Bone marrow (tissue), 2 donors: ENCODE measurements around the gene RPL35A.
"Not testable (repeated sequence)": the region's sequence is repeated elsewhere in the genome, so short reads cannot be mapped to it uniquely, and the experiment has no call there.

Experiments
- DNase-seq, 2 donors: peaks; one replicate each; lab custom pipeline; 2025; lab: John Stamatoyannopoulos, UW

Gene RPL35A

DNA sequence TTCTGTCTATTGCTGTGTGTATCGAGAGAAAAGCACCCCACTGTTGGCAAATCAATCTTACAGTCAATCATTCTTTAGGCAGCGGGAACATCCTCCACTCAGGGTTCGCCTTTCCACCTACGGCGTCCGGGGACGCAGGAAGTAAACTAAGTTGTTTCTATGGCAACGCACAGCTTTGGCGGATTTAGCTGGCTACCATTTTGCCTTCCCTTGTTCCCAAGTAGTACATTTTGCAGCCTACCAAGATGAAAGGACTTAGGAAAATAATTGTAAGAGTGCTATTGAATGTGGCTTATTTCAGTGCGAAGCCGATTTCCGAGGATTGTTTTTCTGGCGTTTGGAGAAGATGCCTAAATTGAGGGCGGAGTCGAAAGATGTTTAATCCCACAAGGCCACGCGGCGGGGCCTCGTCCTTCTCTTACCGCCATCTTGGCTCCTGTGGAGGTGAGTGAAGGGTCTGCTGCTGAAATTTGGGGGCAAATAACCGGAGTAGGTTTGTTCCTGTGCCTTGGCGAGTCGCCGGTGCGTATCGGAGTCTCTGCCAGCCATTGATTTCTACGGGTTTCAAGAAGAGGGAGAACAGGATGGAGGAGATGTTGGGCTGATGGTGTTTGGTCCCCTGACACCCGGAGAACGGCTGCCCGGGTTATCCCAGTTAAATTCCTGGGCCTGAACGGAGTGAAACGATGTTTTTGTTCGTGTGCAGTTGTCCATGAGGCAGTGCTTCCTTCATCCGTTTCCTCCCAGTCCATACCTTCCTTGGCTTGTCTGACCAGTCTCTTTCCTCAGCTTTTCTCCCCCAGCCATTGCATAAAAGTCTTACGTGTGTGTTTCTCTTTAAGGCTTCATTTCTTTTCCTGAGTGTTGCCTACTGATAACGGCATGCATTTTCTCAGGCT, at the start of gene RPL35A:
RPL35A (plus strand) TSS at position 413 of the 899 bp plus-strand sequence. CDS start 778 bp downstream, outside the sequence.
- peak; percentile 65 to 91 for DNase-seq

- DNase-seq: no peak
Measured at GRCh38 chr3:197901626-197902025, 48.4 kb upstream of the RPL35A start.

DNA sequence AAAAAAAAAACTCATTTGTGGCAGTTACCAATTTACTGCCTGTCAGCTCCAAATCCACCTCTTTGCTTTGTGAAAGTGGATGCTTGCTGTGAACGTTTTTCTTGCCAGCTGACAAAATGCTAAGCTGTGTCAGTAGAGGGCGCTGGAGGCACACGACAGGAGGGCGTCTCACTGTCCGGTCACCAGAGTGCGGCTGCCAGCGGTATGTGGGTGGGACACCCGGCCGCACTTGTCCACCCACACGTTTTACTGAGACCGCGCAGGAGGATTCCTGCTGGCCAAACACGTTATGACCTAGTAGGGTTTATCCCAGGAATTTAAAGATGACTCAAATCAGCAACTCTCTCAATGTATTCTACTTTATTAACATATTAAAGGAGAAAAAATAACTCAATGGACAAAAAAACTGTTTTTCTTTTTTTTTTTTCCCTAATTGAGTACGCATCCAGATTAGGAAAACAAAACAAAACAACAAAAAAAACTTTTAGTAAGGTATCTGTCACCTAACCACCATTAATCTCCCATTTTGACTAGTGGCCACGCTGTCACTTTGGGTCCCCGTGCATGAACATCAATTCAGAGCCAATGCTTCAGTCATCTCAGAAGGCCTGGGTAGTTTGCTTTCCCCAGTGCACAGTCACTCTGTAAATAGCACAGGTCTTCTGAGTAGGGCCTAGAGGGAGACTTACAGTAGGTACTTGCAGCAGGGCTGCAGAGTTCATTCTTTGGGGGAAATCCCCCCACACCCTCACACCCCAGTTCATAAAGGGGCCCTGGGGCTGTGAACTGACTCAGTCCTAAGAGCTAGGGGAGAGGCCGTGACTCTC, 43.8 kb upstream of the RPL35A start:
- DNase-seq: peak; percentile 44 to 47

GRCh38 chr3:197906850-197907187, 43.2 kb upstream of the RPL35A start:
- DNase-seq: no peak

GRCh38 chr3:197907196-197907595, 42.8 kb upstream of the RPL35A start:
- no peak for DNase-seq

- not testable (repeated sequence) for DNase-seq
Measured at GRCh38 chr3:197908550-197908949, 41.4 kb upstream of the RPL35A start.

DNA sequence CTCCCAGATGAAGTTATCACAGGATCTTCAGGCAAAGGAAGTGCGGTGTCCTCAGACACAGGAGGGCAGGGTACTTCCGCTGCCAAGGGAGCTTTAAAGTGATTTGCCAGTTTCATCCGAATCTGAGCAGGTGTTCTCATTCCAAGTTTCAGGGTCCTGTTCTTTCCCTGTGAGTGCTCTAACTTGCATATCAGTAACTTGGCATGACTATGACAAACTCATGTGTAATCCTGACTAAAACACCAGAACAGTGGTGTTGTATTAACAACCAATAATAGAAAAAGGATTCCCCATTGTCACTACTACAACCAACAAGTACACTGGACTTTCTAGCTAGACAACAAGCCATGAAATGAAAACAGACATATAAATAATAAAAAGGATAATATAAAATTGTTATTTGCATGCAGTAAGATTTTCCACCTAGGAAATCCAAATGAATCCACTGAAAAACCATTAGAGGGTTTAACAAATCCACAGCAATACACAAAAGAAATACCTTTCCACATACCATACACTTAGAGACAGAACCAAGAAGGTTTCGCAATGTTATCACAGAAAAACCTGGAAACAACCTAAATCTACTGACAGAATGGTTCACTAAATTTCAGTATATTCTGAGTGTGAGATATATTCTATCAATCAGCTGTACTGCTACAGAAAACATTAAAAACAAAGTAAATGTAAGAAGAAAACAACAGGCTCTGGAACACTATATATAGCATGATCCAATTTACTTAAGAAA, 40.9 kb upstream of the RPL35A start:
- DNase-seq: no peak

GRCh38 chr3:197912741-197913476, 37.1 kb upstream of the RPL35A start:
- no peak for DNase-seq

DNA sequence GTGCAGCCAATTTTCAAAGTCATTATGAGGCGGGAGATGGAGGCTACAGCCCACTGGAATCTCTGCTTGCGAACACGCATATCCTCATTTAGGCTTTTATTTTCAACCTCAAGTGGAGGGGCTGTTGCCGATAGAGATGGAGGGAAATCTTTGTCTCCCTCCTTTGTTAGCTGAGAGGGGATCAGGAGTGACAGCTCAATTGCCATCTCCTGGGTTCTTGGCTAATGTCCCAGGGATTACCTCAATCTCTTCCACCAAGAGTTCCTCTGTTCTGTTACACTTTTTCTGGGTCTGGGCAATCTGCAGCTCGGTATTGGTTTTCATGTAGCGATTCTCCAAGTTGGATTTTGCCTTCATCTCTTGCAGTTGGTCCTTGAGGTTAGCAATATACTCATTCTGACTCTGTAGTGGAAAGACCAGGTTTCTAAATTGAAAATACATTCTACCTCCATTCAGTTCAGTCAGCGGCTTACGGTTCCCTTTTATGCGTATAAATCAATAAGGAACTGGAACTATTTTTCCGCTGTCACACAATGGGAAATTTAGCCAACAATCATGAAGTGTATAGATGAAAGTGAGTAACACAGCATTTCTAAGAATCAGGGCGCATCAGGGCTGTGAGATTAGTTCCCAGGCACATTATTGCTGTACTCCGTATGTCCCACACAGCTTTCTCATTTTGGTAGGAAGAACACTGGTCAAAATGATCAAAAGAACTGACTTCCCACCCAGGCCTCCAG, 36.2 kb upstream of the RPL35A start:
- no peak for DNase-seq

GRCh38 chr3:197921429-197922275, 28.3 kb upstream of the RPL35A start:
- not testable (repeated sequence) for DNase-seq

- no peak for DNase-seq
Measured at GRCh38 chr3:197926418-197926817, 23.6 kb upstream of the RPL35A start.

- DNase-seq: not testable (repeated sequence)
Measured at GRCh38 chr3:197927578-197927977, 22.4 kb upstream of the RPL35A start.

DNA sequence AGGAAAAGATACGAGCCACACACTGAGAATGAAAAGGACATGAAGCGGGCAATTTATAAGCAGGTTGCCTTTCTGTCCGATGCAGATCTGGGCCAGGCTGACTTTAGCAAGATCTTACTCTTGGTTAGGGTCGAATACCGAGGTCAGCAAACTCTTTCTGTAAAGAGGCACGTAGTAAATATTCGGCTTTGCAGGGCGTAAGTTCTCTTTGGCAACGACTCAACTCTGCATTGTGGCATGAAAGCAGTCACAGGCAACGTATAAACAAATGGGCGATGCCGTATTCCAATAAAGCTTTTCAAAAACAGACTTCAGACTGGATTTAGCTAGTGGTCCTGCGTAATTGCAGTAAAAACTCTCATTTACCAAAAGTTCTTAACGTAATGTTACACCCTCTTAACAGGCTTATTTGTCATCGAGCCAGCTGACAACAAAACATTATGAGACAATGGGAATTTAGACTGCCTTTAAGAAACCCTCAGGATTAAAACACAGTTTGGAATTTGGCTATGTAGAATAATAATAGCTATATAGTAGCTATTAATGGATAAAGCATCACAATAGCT, 13.1 kb upstream of the RPL35A start:
- DNase-seq: no peak

- DNase-seq: no peak
Measured at GRCh38 chr3:197940745-197941384, 9.1 kb upstream of the RPL35A start.

DNA sequence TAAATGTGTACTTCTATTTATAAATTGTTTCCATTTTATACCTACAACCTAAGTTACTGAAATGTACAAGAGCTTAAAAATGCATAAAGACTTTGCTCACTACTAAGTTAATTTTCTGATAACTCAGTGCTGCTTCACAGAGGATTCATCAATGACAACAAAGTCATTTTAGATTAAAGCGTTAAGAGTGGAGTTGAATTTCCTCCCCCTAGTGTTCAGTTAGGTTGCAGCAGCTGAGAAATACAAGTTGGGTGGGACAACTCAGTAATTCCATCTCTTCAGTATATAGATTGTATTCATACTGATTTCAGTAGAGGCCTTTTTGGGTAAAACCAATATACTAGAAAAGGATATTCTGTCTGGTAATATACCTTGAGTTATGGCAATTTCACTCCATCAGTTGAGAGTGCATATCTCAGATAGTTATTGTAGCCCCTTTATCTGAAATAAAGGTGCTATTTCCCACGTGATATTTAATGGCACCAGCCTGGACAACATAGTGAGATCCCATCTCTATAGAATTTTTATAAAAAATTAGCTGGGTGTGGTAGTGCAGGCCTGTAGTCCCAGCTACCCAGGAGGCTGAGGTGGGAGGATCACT, 6.9 kb upstream of the RPL35A start:
- peak in 1 of 2 donors; percentile 29 for DNase-seq

GRCh38 chr3:197949191-197949777, 706 bp upstream of the RPL35A start:
- DNase-seq: no peak

DNA sequence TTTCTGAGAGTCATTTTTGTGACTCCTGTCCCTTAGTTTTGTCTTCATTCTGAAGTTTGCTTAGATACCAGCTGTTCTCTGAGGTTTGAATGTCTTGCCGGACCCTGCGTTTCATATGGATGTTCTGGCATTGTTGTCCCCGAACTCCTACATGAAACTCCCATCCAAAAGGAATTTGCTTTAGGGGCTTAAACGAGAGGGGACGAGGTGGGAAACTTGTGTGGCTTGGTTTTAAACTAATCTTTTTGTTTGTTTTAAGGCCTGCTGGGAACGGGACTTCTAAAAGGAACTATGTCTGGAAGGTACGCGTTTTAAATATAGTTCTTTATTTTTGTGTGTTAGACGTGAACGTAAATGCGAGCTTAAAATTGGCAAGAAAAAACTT, 679 bp downstream of the RPL35A start:
- no peak for DNase-seq

- DNase-seq: no peak
Measured at GRCh38 chr3:197951392-197951990, 1.5 kb downstream of the RPL35A start.
